Progenitor cell of endocrine pancreas (in vitro differentiated cells): Measurements from ENCODE around the gene GALNT16. TPM values are rescaled to one million over a fixed set of nuclear protein-coding genes. Genes with fewer than 3 reads are reported as not detected.

Experiments used
- DNase-seq: peaks from one replicate; pipeline ENCODE4 v3.0.0; 2021; ENCODE audit warnings: low spot score; ENCODE audit not compliant: unreplicated experiment
- H3K27ac Mint-ChIP-seq: 2 replicates; pipeline ENCODE4 v1.8.0; 2021; ENCODE audit warnings: mild to moderate bottlenecking, moderate library complexity, mixed read lengths
- H3K27me3 Mint-ChIP-seq: 2 replicates; pipeline ENCODE4 v1.8.0; 2021; ENCODE audit warnings: mixed read lengths
- H3K36me3 Mint-ChIP-seq: 2 replicates; pipeline ENCODE4 v1.8.0; 2022; ENCODE audit warnings: mixed read lengths; ENCODE audit not compliant: insufficient read depth
- H3K4me1 Mint-ChIP-seq: 2 replicates; pipeline ENCODE4 v1.8.0; 2021; ENCODE audit warnings: low read depth, mixed read lengths
- H3K4me3 Mint-ChIP-seq: 2 replicates; pipeline ENCODE4 v1.8.0; 2021; ENCODE audit warnings: low read depth, mild to moderate bottlenecking, moderate library complexity, mixed read lengths
- H3K9me3 Mint-ChIP-seq: 2 replicates; pipeline ENCODE4 v1.8.0; 2021; ENCODE audit warnings: low read depth, mixed read lengths
- total RNA-seq: library from RNA; stranded (reverse); gene quantifications from 2 replicates; pipeline ENCODE4 v1.2.1, GENCODE V29; 2021
- TF ChIP-seq, protein P1 (sequence below): fragments of 200-600 bp; sonication (generic); IDR thresholded peaks from one replicate; pipeline ENCODE4 v1.5.0; 2021; ENCODE audit warnings: antibody characterized with exemption, mild to moderate bottlenecking; ENCODE audit not compliant: unreplicated experiment

GALNT16 gene
- total RNA-seq, 1 donor from 2014 or later = 12.7 TPM

DNA sequence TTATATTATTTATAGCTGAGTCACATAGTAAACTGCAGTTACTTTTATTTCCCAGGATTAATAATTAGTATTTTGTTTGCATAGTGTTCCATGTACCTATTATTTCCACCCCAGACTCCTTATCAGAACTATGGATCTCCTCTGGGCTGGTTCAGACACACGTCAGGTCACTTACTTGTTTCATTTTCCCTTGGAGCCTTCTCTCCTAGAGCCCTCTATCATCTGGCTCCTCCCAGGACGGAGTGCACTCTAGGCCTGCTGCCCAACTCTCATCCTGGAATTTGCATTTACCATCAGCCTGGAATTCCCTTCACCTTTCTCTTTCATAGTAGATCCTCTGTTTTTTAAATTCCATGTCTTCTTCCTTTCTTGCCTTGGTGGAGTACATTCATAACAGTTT lies 28.5 kb upstream of the GALNT16 start:
- H3K27me3 Mint-ChIP-seq = no peaks in the 10 kb centered on the region
- H3K36me3 Mint-ChIP-seq = peaks cover 20% of the 10 kb centered on the region

DNA sequence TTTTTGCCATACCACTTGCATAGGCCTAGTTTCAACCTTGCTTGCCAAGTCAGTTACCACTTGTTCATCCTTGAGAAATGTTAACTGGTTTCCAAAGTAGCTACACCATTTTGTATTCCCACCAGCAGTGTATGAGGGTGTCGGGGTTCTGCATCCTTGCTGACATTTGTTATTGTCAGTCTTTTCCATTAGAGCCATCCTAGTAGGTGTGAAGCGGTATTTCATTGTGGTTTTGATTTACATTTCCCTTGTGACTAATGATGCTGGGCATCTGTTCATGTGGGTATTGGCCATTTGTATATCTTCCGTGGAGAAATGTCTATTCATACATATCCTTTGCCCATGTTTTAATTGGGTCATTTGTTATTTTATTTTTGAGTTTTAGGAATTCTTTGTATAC lies 27.6 kb upstream of the GALNT16 start:
- TF ChIP-seq, protein P1, sequence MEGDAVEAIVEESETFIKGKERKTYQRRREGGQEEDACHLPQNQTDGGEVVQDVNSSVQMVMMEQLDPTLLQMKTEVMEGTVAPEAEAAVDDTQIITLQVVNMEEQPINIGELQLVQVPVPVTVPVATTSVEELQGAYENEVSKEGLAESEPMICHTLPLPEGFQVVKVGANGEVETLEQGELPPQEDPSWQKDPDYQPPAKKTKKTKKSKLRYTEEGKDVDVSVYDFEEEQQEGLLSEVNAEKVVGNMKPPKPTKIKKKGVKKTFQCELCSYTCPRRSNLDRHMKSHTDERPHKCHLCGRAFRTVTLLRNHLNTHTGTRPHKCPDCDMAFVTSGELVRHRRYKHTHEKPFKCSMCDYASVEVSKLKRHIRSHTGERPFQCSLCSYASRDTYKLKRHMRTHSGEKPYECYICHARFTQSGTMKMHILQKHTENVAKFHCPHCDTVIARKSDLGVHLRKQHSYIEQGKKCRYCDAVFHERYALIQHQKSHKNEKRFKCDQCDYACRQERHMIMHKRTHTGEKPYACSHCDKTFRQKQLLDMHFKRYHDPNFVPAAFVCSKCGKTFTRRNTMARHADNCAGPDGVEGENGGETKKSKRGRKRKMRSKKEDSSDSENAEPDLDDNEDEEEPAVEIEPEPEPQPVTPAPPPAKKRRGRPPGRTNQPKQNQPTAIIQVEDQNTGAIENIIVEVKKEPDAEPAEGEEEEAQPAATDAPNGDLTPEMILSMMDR = no peak
- Mint-ChIP-seq H3K4me3 (no peak overlapping the region), H3K27me3 (no peaks in the 10 kb centered on the region), H3K9me3 (no peaks in the 10 kb centered on the region), H3K36me3 (peaks cover 20% of the 10 kb centered on the region), H3K4me1 (no peaks in the 10 kb centered on the region), H3K27ac (no peak overlapping the region)
- no peak for DNase-seq

More for the DNA sequence above, 28.5 kb upstream of the GALNT16 start:
- H3K4me3 Mint-ChIP-seq = no peak overlapping the region
- H3K4me1 Mint-ChIP-seq = no peaks in the 10 kb centered on the region
- no peak for DNase-seq
- TF ChIP-seq, protein P1 = no peak
- no peaks in the 10 kb centered on the region for H3K9me3 Mint-ChIP-seq
- no peak overlapping the region for H3K27ac Mint-ChIP-seq

DNA sequence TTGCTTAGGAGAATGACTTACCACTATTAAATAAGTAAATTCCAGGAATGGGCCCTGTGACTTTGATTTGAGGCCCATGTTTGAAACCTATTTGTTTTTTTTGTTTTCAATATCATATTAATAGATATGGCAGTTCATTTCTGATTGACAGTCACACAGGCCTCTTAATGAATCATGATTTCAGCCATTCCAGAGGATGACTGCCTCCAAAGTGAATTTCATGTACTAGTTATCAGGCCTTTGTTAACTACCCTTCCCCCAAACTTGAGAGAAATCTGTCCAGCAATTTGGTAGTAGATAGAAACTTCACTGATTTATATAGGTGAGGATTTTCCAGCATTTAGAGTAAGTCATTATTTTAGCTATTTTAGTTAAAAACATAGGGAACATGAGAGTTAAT lies 25.9 kb upstream of the GALNT16 start:
- no peak overlapping the region for H3K4me3 Mint-ChIP-seq
- no peak for DNase-seq

DNA sequence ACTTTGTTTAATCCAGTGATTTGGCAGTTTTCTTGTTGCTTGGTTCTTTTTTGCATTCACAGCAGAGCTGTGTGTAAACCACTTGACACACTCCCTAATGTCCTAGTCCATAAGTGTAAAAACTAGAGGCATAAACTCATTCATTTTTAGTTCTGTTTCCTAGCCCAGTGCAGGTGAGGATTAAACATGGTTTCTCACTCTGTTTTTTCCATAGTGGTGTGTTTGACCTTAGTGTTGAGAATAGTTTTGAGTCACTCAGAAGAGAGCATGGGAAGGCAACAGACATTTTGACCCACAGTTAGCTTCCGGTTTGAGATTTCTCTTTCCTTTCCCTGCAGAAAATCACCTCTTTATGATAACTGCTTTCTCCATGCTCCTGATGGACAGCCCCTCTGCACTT lies 24.2 kb upstream of the GALNT16 start:
- peaks cover 15% of the 10 kb centered on the region for H3K36me3 Mint-ChIP-seq
- no peaks in the 10 kb centered on the region for H3K4me1 Mint-ChIP-seq

More for the DNA sequence above, 25.9 kb upstream of the GALNT16 start:
- H3K4me1 Mint-ChIP-seq = no peaks in the 10 kb centered on the region
- H3K36me3 Mint-ChIP-seq = peaks cover 21% of the 10 kb centered on the region
- no peaks in the 10 kb centered on the region for H3K9me3 Mint-ChIP-seq
- TF ChIP-seq, protein P1 = no peak
- no peaks in the 10 kb centered on the region for H3K27me3 Mint-ChIP-seq
- no peak overlapping the region for H3K27ac Mint-ChIP-seq

DNA sequence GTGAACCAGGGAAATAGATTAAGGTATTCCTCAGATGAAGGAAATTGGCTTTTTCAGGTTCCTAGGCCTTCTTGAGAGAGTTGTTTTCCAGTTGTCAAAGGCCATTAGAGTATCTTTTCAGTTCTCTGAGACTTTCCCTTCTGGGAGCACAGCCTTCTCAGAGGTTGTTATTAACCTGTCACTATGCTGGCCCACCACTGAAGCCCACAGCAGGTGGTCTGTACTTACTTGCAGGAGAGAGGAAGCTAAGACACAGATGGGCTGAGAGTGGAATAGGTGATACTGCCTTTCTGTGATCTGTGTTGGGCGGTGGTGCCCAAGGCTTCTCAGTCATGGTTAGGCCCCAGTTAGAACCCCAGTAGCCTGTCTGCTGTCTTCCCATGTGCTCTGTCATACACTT lies 22.8 kb upstream of the GALNT16 start:
- peaks cover 20% of the 10 kb centered on the region for H3K36me3 Mint-ChIP-seq
- H3K9me3 Mint-ChIP-seq = no peaks in the 10 kb centered on the region
- no peaks in the 10 kb centered on the region for H3K4me1 Mint-ChIP-seq
- TF ChIP-seq, protein P1 = no peak
- H3K27me3 Mint-ChIP-seq = no peaks in the 10 kb centered on the region
- H3K27ac Mint-ChIP-seq = no peak overlapping the region
- no peak for DNase-seq
- no peak overlapping the region for H3K4me3 Mint-ChIP-seq

More for the DNA sequence above, 24.2 kb upstream of the GALNT16 start:
- DNase-seq = no peak
- TF ChIP-seq, protein P1 = no peak
- Mint-ChIP-seq H3K27me3 (no peaks in the 10 kb centered on the region), H3K4me3 (no peak overlapping the region), H3K27ac (no peak overlapping the region), H3K9me3 (no peaks in the 10 kb centered on the region)
